Epidermal melanocyte (primary cell): Measurements from ENCODE around the gene SSMEM1.
A peak's percentile ranks its signal among the peaks of the same experiment; 100 is the strongest.
"Not testable (repeated sequence)": the region's sequence is repeated elsewhere in the genome, so short reads cannot be mapped to it uniquely, and the experiment has no call there.

Source experiments
- DNase-seq: peaks from one replicate; pipeline ENCODE4 v3.0.0; 2011; ENCODE audit warnings: low spot score; ENCODE audit not compliant: insufficient read length

The SSMEM1 gene

GRCh38 chr7:130210181-130210935 is 2.7 kb downstream of the SSMEM1 start:
- DNase-seq: peak; percentile 32

- no peak for DNase-seq
Observed at GRCh38 chr7:130213828-130214227, 6.2 kb downstream of the SSMEM1 start.

GRCh38 chr7:130216025-130216424 is 8.4 kb downstream of the SSMEM1 start:
- no peak for DNase-seq

GRCh38 chr7:130216750-130217149 is 9.1 kb downstream of the SSMEM1 start:
- DNase-seq: no peak

- DNase-seq: no peak
Observed at GRCh38 chr7:130218806-130219620, 11.4 kb downstream of the SSMEM1 start.

GRCh38 chr7:130219871-130220270 is 12.2 kb downstream of the SSMEM1 start:
- no peak for DNase-seq

- DNase-seq: no peak
Observed at GRCh38 chr7:130221746-130222145, 14.1 kb downstream of the SSMEM1 start.

- DNase-seq: no peak
Observed at GRCh38 chr7:130223646-130224045, 16.0 kb downstream of the SSMEM1 start.

GRCh38 chr7:130224210-130224609 is 16.6 kb downstream of the SSMEM1 start:
- no peak for DNase-seq

- not testable (repeated sequence) for DNase-seq
Observed at GRCh38 chr7:130224923-130225322, 17.3 kb downstream of the SSMEM1 start.

GRCh38 chr7:130226333-130226732 is 18.7 kb downstream of the SSMEM1 start:
- no peak for DNase-seq

- DNase-seq: peak; percentile 81
Observed at GRCh38 chr7:130227883-130228575, 20.4 kb downstream of the SSMEM1 start.

- DNase-seq: no peak
Observed at GRCh38 chr7:130228840-130229502, 21.3 kb downstream of the SSMEM1 start.

- not testable (repeated sequence) for DNase-seq
Observed at GRCh38 chr7:130229981-130230380, 22.3 kb downstream of the SSMEM1 start.

- no peak for DNase-seq
Observed at GRCh38 chr7:130231792-130232191, 24.1 kb downstream of the SSMEM1 start.

- DNase-seq: no peak
Observed at GRCh38 chr7:130232209-130232608, 24.5 kb downstream of the SSMEM1 start.

- no peak for DNase-seq
Observed at GRCh38 chr7:130234078-130234477, 26.4 kb downstream of the SSMEM1 start.

GRCh38 chr7:130236361-130236760 is 28.7 kb downstream of the SSMEM1 start:
- not testable (repeated sequence) for DNase-seq

GRCh38 chr7:130240240-130240639 is 32.6 kb downstream of the SSMEM1 start:
- no peak for DNase-seq

- peak; percentile 36 for DNase-seq
Observed at GRCh38 chr7:130242198-130243014, 34.7 kb downstream of the SSMEM1 start.

- DNase-seq: not testable (repeated sequence)
Observed at GRCh38 chr7:130243486-130243885, 35.8 kb downstream of the SSMEM1 start.
